G401 (cell line): ENCODE results near the gene FRAS1. TPM values are rescaled to one million over a fixed set of nuclear protein-coding genes. Genes with fewer than 3 reads are reported as not detected.
"Not testable (repeated sequence)": the region's sequence is repeated elsewhere in the genome, so short reads cannot be mapped to it uniquely, and the experiment has no call there.

Source experiments
- DNase-seq: peaks from one replicate; pipeline ENCODE4 v3.0.0-alpha.2; 2015; ENCODE audit warnings: low spot score
- in situ Hi-C: cut with HindIII; loops from 2 replicates; pipeline ENCODE4 v1.10.0; 2016; ENCODE audit warnings: low sequenced_read_pairs, mixed read lengths
- total RNA-seq: library from RNA; depleted of rRNA; stranded (reverse); fragments of >200 nt; shearing (Covaris generic); gene quantifications from 2 replicates; pipeline ENCODE4 v1.2.3, GENCODE V29; 2014

FRAS1 gene
- total RNA-seq, 1 experiment from 2014 or later, result not detected

DNA sequence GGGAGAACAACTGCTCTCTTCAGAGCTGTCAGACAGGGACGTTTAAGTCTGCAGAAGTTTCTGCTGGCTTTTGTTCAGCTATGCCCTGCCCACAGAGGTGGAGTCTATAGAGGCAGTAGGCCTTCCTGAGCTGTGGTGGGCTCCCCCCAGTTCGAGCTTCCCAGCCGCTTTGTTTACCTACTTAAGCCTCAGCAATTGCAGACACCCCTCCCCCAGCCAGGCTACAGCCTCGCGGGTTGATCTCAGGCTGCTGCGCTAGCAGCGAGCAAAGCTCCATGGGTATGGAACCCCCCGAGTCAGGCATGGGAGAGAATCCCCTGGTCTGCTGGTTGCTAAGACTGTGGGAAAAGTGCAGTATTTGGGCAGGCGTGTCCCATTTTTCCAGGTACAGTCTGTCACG is 449.1 kb downstream of the FRAS1 start:
- in situ Hi-C loops, DNase-seq: not testable (repeated sequence)

- in situ Hi-C loops, result no loop called here
- no peak for DNase-seq
Observed at GRCh38 chr4:78509043-78509442, 451.9 kb downstream of the FRAS1 start.

GRCh38 chr4:78510108-78510507 is 453.0 kb downstream of the FRAS1 start:
- no peak for DNase-seq
- in situ Hi-C loops, result no loop called here

- no peak for DNase-seq
- in situ Hi-C loops, result no loop called here
Observed at GRCh38 chr4:78510681-78511080, 453.6 kb downstream of the FRAS1 start.

DNA sequence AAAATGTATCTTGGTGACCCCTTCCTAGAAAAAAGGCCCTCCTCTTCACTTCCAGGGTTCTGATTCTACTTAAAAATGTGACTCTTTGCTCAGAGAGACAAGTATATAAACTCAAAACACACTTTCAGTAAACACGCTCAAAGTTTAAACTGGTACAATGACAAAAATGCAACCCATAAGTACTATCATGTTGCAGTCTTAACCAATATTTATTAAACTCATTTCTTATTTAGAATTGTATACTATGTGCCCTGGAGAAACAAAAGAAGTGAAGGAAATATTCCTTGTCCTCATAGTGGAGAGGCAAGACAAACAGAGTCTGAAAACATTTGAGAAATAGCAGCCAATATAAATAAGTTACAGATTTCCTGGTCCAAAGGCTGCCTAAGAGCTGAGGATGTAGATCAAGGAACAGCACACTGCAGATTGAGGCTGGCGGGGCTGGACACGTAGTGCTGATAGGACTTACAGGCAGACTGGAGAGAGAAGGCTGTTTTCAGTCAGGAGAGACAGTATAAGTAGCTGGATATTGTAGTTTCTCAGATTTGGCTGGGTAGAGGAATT is 455.3 kb downstream of the FRAS1 start:
- in situ Hi-C loops, result no loop called here
- no peak for DNase-seq

GRCh38 chr4:78513411-78513975 is 456.4 kb downstream of the FRAS1 start:
- in situ Hi-C loops, result no loop called here
- DNase-seq, result no peak

GRCh38 chr4:78517050-78517652 is 460.0 kb downstream of the FRAS1 start:
- in situ Hi-C loops, result no loop called here
- peak; percentile 11 for DNase-seq

DNA sequence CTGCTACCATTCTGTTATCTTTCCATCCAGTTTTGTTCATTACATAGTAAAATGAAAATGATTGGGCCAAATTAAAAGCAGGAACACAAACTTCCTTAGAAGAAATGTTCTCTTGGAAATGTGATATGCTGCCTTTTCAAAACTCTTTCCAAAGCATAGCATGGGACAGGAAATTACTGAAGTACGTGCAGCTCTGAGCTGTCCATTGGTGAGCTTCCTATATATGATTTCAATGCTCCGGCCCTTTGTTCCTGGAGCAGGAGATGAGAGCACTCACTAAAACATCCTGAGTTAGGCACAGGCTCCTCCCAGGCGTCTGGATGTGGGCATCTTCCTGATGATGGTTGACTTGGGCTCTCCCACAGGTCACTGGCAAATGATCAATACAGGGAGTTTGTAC is 461.4 kb downstream of the FRAS1 start:
- no peak for DNase-seq
- in situ Hi-C loops, result no loop called here

- in situ Hi-C loops, result no loop called here
- DNase-seq, result no peak
Observed at GRCh38 chr4:78519962-78520361, 462.8 kb downstream of the FRAS1 start.

DNA sequence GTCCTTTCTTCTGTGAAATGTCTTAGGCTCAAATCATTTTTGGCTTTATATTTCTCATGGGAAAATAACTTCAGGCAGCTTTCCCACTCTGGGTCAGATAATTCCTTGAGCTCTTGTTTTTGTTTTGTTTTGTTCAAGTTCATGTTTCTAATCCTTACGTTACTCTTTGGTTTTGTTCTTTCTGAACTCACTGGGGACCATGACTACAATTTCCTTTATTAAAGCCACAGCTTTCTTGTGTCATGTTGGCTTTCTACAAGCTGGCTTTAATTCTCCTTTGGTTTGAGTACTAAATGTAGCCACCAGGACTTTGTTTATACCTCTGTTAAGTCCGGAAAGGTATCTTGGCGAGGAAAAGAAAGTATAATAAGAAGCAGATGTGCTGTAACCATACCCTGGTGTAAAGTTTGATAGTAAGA is 463.7 kb downstream of the FRAS1 start:
- in situ Hi-C loops, result no loop called here
- no peak for DNase-seq

GRCh38 chr4:78524009-78524408 is 466.9 kb downstream of the FRAS1 start:
- DNase-seq, result no peak
- in situ Hi-C loops, result no loop called here

GRCh38 chr4:78525559-78525958 is 468.4 kb downstream of the FRAS1 start:
- DNase-seq, result no peak
- in situ Hi-C loops, result no loop called here

DNA sequence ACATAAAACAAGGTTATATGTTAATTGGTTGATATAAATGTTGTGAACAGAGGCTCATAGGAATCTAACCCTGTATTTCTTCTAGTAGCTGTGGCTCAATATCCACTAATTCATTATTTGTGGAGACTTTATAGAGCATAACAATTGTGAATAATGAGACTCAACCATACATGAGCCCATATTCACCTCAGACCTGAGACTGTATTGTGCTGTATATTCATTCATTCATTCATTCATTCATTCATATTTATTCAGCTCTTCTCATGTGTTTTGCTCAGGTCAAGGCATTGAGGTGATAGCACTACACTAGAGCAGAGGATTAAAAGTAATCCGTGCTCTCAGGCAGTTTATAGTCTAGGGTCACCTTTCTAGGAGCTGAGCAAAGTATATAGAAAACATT is 470.0 kb downstream of the FRAS1 start:
- in situ Hi-C loops, result no loop called here
- DNase-seq, result no peak

DNA sequence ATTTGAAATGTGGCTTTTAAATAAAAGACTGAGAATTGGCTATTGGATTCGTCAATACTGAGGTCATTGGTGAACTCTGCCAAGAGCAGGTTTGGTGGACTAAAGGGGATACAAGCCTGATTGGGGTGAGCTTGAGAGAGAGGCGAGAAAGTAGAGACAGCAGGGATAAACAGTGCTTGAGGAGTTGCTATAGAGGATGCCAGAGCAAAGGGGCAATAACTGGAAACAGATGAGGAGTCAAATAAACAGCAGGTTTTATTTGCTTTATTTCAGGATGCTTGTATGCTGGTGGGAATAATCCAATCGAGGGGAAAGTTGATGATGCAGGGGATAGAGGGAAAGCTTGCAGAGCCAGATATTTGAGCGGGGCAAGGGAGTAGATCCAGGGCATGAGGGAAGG is 470.4 kb downstream of the FRAS1 start:
- DNase-seq, result no peak
- in situ Hi-C loops, result no loop called here

- in situ Hi-C loops, result no loop called here
- DNase-seq, result no peak
Observed at GRCh38 chr4:78528327-78528726, 471.2 kb downstream of the FRAS1 start.

DNA sequence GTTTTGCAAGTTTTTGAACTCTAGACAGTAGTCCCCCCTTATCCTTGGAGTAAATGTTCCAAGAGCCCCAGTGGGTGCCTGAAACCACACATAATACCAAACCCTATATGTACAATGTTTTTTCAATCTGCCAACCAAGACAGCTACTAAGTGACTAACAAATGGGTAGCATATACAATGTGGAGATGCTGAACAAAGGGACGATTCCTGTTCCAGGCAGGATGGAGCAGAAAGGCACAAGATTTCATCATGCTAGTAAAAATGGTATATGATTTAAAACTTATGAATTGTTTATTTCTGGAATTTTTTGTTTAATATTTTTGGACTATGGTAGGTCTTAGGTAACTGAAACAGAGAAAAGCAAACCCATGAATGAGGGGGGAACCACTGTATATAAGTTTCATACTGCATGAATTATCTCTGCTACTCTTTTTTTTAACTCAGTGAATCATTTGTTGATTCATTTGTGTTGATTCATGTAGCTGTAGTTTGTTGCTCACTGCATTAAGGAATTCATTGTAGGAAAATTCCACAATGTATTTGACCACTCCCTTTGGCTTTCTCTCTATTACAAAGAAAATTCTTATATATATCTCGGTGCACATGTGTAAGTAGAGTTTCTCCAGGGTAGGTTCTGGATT is 472.6 kb downstream of the FRAS1 start:
- in situ Hi-C loops, result no loop called here
- no peak for DNase-seq

DNA sequence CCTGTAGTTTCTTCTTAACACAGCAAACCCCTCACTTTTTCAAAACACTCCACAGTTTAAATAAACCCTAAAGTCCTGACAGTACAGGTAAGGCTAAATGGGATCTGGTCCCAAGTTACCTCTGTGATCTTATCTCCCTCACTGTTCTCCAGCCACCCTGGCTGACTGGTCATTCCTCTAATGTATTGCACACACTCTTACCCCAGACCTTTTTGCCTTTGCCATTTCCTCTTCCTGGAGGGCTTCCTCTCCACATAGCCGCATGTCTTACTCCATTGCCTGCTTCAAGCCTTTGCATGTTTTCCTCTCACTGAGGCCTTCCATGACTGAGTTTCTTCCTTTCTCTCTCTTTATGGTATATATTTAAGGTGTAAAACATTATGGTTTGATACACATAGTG is 474.9 kb downstream of the FRAS1 start:
- in situ Hi-C loops, result no loop called here

GRCh38 chr4:78533854-78534253 is 476.7 kb downstream of the FRAS1 start:
- in situ Hi-C loops, result no loop called here
- no peak for DNase-seq

More for the DNA sequence above, 474.9 kb downstream of the FRAS1 start:
- DNase-seq, result no peak

- DNase-seq, result no peak
- in situ Hi-C loops, result no loop called here
Observed at GRCh38 chr4:78534286-78534955, 477.3 kb downstream of the FRAS1 start.

DNA sequence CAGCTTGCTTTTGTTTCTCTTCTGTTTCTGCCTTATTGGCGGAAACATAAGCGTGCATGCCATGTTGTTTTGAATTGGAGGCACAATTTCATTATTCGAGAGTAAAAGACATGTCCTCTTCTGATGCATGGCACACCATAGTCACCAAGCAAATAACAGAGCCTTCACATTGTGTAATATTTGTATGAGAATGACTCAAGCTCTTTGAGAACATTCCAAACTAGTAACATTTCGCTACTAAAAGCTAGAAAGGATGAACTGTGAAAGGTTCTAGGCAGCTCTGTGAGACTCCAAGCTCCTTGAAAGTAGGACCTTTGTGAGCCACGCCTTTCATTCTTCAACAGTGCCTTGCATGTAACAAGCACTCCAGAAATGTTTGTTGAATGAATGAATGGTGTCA is 485.2 kb downstream of the FRAS1 start:
- no peak for DNase-seq
- in situ Hi-C loops, result no loop called here
